ENCODE results near the gene SEPTIN1.

Gene SEPTIN1

GRCh38 chr16:30382111-30382881, at the start of gene SEPTIN1:
Gene SEPTIN1 (minus strand): TSS chr16:30382561. CDS start chr16:30382542, 19 bp downstream.
- no peak for DNase-seq (ENCODE audit: low spot score)

DNA sequence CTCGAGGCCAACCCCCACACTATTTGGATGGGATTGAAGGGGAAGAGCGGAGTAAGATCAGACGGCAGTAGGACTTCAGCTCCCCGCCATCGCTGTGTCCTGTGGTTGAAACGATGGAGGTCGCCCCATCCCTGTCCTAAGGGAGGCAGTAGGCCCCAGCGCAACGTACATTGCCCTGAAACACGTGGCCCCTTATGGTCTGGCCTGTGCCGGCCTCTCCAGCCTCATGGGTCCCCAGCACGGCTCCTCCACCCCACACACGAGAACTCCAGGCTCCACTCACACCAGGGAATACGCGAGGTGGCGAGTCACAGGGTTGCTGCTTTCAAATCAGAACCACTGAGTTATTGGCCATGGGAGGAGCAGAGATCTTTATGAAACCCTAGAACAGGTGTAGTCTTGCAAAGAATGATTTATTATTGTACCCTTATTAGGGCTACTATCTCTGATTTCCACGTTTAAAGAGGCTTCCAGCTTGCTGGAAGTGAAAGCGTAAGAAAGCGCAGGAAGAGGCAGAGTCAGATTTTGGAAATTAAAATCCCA, 48.1 kb upstream of the SEPTIN1 start:
- DNase-seq (ENCODE audit: low spot score), result no peak

- DNase-seq (ENCODE audit: low spot score), result peak; percentile 96
Measured at GRCh38 chr16:30429678-30430427, 47.5 kb upstream of the SEPTIN1 start, which contains the start of gene DCTPP1. Gene DCTPP1 (minus strand): TSS chr16:30430030. CDS start chr16:30429980, 50 bp downstream.

DNA sequence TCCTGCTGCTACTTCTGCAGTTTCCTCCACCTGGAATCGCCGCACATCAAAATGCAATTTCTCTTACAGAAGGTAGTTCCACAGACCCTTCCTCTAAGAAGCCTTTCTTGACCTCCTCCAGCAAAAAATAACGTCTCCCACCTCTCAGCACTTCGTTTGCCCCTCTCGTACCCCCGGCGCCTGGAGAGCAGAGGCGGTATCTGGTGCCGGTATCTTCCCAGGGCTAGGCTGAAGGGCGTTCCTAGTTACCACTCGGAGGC, 47.0 kb upstream of the SEPTIN1 start:
- no peak for DNase-seq (ENCODE audit: low spot score)

GRCh38 chr16:30428055-30428454, 45.7 kb upstream of the SEPTIN1 start:
- no peak for DNase-seq (ENCODE audit: low spot score)

- no peak for DNase-seq (ENCODE audit: low spot score)
Measured at GRCh38 chr16:30421010-30421409, 38.6 kb upstream of the SEPTIN1 start.

DNA sequence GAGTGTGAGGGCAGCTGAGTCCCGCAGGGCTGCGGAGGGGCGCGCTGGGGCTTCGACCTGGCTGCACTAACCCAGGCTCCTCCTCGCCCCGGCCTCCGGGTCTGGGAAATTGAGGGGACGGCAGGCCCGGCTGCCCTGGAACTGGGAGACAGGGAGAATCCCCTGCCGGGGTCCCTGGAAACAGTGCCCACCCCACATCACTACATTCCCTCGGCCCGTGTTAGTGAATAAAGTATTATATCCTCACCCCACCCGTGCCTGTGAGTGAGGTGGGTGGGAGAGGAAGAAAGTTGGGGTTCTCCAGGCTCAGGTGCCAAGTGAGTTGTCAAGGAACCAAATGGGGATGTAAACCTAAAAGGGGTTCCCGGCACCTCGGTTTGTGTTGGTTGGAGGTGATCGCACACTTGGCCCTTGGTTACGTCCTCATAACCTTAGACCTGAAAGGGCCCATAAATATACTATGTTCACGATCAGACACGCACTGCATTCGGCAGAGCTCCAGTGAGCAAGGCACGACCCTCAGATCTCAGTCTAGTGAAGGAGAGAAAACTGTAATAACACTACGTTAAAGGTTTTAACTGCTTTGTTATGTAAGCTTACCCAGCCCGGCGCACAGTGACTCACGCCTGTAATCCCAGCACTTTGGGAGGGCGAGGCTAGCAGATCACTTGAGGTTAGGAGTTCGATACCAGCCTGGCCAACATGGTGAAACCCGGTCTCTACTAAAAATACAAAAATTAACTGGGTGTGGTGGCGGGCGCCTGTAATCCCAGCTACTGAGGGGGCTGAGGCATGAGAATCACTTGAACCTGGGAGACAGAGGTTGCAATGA, 36.2 kb upstream of the SEPTIN1 start:
- DNase-seq (ENCODE audit: low spot score), result no peak

DNA sequence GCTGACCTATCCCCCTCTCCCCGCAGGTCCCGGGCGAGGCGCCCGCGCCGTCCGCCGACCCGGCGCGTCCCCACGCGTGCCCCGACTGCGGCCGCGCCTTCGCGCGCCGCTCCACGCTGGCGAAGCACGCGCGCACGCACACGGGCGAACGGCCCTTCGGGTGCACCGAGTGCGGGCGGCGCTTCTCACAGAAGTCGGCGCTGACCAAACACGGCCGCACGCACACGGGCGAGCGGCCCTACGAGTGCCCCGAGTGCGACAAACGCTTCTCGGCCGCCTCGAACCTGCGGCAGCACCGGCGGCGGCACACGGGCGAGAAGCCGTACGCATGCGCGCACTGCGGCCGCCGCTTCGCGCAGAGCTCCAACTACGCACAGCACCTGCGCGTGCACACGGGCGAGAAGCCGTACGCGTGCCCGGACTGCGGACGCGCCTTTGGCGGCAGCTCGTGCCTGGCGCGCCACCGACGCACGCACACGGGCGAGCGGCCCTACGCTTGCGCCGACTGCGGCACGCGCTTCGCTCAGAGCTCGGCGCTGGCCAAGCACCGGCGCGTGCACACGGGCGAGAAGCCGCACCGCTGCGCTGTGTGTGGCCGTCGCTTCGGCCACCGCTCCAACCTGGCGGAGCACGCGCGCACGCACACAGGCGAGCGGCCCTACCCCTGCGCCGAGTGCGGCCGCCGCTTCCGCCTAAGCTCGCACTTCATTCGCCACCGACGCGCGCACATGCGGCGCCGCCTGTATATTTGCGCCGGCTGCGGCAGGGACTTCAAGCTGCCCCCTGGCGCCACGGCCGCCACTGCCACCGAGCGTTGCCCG, 35.4 kb upstream of the SEPTIN1 start:
- DNase-seq (ENCODE audit: low spot score), result peak; percentile 79

- no peak for DNase-seq (ENCODE audit: low spot score)
Measured at GRCh38 chr16:30416624-30417528, 34.5 kb upstream of the SEPTIN1 start.

DNA sequence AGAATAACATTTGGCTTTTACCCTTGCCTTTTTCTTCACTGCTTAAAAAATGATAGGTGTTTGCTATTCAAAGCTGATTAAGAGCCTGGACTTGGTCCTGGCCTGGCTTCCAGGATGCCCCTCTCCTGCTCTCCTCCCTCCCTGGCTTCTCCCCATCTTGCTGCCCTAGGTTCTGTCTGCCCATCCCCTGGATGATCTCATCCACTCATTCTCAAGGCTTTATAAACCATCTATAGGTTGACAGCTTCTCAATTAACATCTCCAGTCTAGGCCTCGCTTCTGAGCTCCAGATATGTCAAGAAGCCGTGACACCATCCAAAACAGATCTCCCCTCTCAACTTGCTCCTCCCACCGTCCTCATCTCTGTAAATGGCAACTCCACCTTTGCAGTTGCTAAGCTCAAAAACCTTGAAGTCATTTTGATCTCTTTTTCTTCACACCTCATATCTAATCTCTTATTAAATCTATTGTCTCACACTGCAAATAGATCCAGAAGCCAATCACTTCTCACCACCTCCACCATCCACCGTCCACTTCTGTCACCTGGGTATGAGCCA, 33.8 kb upstream of the SEPTIN1 start:
- no peak for DNase-seq (ENCODE audit: low spot score)

DNA sequence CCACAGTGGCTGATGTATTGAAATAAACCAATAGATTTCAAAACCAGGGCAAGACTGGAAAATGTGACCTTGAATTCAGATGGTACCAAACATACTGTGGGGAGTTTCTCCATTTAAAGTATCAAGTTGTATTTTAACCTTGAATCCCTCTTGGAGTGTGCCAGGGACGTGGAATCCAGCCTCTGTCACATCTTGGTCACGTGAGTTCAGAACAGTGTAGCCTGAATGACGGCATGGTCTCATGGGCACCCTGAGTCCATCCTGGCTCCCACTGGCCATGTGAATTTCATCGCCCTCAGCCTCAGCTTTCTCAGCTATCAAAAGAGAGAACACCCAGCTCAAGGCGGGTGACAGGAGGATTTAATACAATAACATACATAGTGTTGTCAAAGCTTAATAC, 31.8 kb upstream of the SEPTIN1 start:
- DNase-seq (ENCODE audit: low spot score), result no peak

DNA sequence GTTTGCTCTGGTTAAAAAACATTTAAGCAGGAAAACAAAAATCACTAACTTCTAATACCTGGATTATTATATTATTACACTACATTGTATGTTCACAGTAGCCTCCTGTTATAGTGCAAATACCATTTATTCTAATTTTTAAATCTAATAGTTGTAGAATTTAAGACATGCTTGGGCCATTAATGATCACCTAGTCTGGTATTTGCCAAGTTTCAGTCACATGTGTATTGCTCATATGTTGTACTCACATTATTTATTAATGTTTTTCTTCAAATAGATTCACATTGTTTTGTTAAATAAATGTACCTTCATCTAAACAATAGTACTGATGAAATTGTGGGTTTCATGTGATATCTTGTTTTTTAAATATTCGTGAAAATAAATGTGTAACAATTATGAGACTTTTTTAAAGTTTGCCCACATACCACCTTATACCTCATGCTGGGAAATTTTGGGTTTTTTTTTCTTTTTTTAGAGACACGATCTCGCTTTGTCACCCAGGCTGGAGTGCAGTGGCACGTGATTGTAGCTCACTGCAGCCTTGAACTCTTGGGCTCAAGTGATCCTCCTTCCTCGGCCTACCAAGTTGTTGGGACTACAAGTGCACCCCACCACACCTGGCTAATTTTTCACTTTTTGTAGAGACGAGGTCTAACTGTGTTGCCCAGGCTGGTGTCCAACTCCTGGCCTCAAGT, 30.9 kb upstream of the SEPTIN1 start:
- DNase-seq (ENCODE audit: low spot score), result no peak

GRCh38 chr16:30409125-30410060, 27.0 kb upstream of the SEPTIN1 start:
- DNase-seq (ENCODE audit: low spot score), result peak; percentile 89

- no peak for DNase-seq (ENCODE audit: low spot score)
Measured at GRCh38 chr16:30407804-30408534, 25.6 kb upstream of the SEPTIN1 start.

GRCh38 chr16:30407102-30407803, 24.9 kb upstream of the SEPTIN1 start, which contains the start of gene ZNF771:
Gene ZNF771 (plus strand): TSS chr16:30407606. CDS start chr16:30408054, 448 bp downstream.
- DNase-seq (ENCODE audit: low spot score), result no peak

DNA sequence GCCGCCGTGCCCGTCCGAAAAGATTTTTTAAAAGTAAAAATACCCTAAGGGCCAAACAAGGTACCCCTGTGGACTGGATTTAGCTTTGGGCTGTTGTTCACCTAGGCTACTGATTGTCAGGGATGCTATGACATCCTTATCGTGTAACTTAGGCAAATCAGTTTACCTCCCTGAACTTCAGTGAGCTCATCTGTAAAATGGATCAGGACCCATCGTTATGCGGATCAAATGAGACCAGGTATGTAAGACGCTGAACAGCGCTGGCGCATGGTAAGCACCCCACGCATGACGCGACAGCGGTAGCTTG, 24.4 kb upstream of the SEPTIN1 start:
- no peak for DNase-seq (ENCODE audit: low spot score)

GRCh38 chr16:30401768-30402425, 19.5 kb upstream of the SEPTIN1 start:
- no peak for DNase-seq (ENCODE audit: low spot score)

Data from kidney capillary endothelial cell (primary cell).